CD1c-positive myeloid dendritic cell (primary cell): ENCODE results near the gene SLC9A9.

Source experiments
- DNase-seq: peaks from one replicate; pipeline ENCODE4 v3.0.0-alpha.2; 2016; ENCODE audit errors: extremely low spot score

The SLC9A9 gene

GRCh38 chr3:143648708-143649107 is 199.6 kb downstream of the SLC9A9 start:
- DNase-seq, result no peak

DNA sequence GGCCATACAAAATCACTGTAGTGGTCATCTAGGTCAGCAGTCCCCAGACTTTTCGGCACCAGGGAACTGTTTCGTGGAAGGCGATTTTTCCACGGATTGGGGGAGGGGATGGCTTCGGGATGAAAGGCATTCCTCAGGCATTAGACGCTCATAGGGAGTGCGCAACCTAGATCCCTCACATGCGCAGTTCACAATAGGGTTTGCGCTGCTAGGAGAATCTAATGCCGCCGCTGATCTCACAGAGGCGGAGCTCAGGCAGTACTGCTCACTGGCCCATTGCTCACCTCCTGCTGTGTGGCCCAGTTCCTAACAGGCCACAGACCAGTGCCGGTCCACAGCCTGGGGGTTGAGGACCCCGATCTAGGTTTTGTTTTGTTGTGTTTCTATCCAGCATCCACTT is 200.1 kb downstream of the SLC9A9 start:
- no peak for DNase-seq

DNA sequence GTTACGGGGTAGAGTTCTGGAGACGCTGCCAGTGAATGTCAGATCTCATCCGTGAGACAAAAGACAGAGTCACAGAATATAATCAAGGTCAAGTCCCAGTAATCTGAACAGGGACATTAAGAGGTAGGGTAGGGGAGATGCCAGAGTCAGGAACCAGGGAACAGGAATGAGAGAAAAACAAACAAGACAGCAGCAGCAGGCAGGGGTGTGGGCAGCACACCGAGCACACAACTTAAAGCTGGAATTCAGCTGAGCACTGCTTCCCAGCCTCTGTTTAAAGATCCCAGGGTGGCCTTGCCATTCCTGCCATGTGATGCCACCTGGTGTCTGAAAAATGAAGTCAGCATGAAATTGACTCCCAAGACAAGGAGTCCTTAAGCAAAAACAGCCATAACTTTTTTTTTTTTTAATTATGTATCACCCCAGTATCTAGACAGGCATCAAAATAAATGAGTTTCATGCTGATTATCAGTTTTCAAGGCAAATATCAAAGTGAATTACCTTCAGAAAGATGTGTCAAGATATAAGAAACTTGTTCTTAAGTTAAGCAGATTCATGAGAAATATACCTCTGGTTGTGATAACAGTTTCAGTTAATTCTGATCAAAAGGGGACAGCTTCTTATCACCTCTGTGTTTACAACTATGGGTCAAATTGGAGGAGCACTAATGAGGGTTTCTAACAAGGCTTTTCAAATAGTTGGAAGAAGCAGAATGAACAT is 203.7 kb downstream of the SLC9A9 start:
- peak; percentile 56 for DNase-seq

DNA sequence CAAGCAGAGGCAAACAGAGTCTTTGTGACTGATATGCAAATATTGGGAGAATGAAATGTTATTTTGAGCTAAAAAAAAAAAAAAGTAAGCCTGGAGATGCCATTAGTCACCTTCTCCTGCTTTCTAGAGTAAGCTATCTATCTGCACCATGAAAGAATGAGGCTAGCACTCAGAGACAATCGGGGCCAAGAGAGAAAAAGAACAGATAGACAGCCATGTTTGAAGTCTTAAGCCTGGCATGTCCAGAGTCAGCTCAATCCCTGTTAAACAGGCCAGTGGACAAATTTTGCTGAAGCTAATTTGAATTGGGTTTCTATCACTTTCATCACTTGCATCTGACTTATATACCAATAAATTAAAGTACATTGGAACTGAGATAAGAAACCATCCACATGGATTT is 204.4 kb downstream of the SLC9A9 start:
- DNase-seq, result no peak

- DNase-seq, result no peak
Measured at GRCh38 chr3:143640774-143641173, 207.5 kb downstream of the SLC9A9 start.

DNA sequence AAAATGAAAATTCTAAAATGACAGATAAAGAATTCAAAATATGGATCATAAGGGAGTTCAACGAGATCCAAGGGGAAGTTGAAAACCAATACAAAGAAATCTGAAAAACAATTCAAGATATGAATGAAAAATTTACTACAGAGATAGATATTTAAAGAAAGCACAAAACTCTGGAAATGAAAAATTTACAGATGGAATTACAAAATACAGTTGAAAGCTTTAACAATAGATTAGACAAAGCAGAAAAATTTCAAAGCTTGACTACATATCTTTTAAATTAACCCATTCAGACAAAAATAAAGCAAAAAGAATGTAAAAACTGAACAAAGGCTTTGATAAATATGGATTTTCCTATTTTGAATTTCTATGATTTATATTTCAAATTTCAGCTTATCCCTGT is 211.1 kb downstream of the SLC9A9 start:
- DNase-seq, result no peak

GRCh38 chr3:143634991-143635390 is 213.3 kb downstream of the SLC9A9 start:
- DNase-seq, result no peak

- DNase-seq, result no peak
Measured at GRCh38 chr3:143634427-143634826, 213.8 kb downstream of the SLC9A9 start.

DNA sequence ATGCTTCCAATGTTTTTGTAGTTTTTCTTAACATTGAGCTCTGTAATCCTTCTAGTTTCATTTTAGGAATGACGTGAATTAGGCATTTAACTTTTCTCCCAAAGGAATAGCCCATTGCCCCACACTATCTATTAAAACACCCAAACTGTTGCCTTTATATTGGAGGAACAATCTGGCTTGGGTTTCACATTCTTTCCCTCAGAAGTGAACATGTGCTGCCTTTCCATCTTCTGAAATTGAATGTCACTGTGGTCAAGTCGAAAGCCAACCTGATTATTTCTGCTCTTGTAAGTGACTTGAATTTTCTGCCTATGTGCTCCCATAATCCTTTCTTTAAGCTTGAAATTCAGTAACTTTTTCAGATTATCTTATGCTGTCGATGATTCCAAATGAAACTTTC is 214.5 kb downstream of the SLC9A9 start:
- no peak for DNase-seq

- DNase-seq, result no peak
Measured at GRCh38 chr3:143629726-143630125, 218.5 kb downstream of the SLC9A9 start.

- DNase-seq, result no peak
Measured at GRCh38 chr3:143628971-143629370, 219.3 kb downstream of the SLC9A9 start.

GRCh38 chr3:143627336-143627735 is 220.9 kb downstream of the SLC9A9 start:
- DNase-seq, result no peak

DNA sequence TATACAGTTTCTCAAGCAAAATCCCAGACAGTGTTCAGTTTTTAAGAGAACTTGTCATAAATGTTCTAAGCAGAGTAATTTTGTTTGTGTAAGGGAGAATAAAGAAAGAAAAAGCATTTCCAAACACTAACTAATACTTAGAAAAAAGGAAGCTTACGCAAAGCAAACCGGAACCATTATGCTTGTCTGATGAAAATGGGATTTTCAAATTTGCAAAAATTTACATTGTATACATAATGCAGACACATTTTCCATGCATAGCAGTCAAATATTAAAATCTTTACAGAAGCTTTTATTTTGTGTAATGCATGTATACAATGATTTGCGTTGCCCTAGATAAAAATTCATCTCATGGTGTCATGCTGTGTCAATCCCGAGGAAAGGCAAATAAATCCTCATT is 229.0 kb downstream of the SLC9A9 start:
- DNase-seq, result no peak

- no peak for DNase-seq
Measured at GRCh38 chr3:143617050-143617449, 231.2 kb downstream of the SLC9A9 start.

GRCh38 chr3:143613226-143613625 is 235.0 kb downstream of the SLC9A9 start:
- DNase-seq, result no peak

- DNase-seq, result no peak
Measured at GRCh38 chr3:143612541-143612940, 235.7 kb downstream of the SLC9A9 start.

- DNase-seq, result no peak
Measured at GRCh38 chr3:143608966-143609365, 239.3 kb downstream of the SLC9A9 start.

DNA sequence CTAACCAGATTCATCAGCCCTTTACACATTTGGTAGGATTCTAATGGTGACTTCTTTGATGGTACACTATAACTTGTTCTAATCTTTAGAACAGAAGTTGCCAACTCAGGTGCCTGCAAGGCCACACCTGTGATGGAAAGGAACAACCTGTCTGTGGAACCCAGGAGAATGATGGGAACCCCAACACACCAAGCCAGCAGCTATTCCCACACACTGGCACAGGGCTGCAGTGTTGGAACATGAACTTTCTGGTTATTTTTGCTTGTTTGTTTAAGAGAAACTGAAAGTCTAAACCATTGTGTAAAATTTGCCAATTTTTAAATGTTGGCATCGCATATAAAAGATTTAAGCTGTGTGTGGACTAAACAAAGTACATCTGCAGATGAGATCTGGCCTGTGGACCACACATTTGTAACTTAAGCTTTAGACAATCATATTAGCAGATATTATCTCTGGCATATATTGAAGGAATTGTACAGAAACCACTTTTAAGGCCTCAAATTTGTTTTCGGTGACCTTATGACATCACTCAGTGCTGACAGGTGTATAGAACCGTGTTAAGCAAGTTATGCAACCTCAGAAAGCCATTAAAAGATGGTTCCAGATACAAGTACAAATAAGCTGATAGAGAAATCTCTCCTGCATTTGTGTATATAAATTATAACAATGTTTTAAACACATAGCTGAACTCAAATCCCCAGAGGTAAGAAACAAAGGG is 242.9 kb downstream of the SLC9A9 start:
- no peak for DNase-seq

DNA sequence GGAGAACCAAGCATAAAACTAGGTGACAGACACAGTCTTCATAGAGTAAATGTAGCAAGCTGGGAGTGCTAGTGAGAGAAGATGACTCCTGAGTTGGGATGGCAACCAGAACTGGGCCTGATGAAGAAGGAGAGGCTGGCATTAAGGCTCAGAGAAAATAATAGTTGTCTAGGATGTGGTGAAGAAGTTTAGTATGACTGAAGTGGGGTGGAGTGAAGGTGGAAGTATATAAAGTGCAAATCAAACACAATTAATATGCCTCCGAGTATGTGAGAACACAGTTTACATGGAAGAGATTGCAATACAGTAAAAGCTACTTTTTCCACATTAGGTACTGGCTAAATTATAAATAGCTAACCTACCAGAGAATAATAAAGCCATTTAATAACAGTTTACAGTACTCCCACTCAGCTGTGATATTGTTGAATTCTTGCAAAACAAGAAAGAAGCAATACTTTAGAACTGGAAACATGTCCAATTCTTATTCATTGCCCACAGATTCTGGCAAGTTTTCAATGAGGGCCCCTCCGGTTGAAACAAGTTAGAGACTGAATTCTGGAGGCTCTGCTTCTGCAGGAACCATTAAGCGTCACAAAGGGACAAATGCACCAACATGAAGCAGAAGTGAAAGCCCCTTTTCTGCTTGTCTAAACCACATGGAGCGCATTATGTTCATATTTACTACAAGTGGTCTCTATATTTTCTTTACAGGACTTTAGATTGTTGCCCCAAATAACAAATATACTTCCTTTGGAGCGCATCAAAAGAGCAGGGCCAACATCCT is 243.7 kb downstream of the SLC9A9 start:
- DNase-seq, result no peak

- DNase-seq, result no peak
Measured at GRCh38 chr3:143603774-143604173, 244.5 kb downstream of the SLC9A9 start.

DNA sequence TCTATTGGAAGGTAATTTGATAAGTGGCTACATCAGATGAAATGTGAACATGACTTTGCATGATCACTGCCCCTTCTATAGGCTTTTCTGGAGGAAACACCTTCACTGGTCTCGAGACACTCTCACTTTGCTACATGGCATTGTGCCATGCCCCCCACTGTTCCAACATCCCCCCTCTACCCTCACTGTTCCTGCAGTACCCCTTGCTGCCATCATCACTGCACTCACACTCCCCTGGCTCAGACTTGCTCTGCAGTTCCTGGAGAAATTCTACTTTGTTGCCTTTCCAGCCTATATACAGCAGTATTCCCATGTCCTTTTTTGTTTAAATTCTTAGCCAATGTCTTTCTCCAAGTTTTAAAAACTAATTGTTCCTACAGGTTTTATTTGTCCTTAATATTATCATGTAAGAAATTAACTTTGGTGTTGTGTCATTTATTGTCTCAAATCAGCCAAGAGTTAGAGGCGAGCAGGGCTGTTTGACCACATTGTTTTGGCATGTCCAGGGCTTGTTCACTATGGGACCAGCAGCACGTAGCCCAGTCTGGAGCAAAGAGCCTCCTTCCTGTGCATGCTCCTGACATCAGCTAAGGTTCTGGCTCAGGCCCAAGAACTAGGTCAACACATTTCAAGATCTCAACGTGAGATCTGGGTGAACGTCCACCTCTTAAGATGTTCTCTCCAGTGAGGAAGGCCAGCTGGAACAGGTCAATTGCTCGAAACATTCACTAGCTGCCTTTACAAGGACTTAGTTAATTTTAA is 246.4 kb downstream of the SLC9A9 start:
- no peak for DNase-seq
